Activated CD4-positive, alpha-beta T cell treated with anti-CD3 and anti-CD28 coated beads, Interleukin-2, amount 10 ng/mL, durations not matched to agents 7 days and 5 days (primary cell): ENCODE data around the gene FOXC1. TPM values are rescaled to one million over a fixed set of nuclear protein-coding genes. Genes with fewer than 3 reads are reported as not detected.
A peak's percentile ranks its signal among the peaks of the same experiment; 100 is the strongest.

Experiments
- CTCF ChIA-PET: fragments of 350-600 bp; sonication (Branson Sonifier 250); formaldehyde crosslinking; loops from one replicate; lab custom pipeline; 2021; ENCODE audit warnings: antibody characterized with exemption; lab: Charles Lee
- POLR2A ChIA-PET: fragments of 350-600 bp; sonication (Branson Sonifier 250); formaldehyde crosslinking; loops from one replicate; lab custom pipeline; 2021; ENCODE audit warnings: antibody characterized with exemption; lab: Charles Lee
- DNase-seq: peaks from one replicate; pipeline ENCODE4 v3.0.0-alpha.2; 2020
- H3K27ac Mint-ChIP-seq: one replicate; pipeline ENCODE4 v1.8.0; 2021; ENCODE audit warnings: mild to moderate bottlenecking, moderate library complexity, mixed read lengths
- H3K27me3 Mint-ChIP-seq: one replicate; pipeline ENCODE4 v1.8.0; 2021; ENCODE audit warnings: mixed read lengths
- H3K36me3 Mint-ChIP-seq: one replicate; pipeline ENCODE4 v1.8.0; 2021; ENCODE audit warnings: low read depth, mixed read lengths
- H3K4me1 Mint-ChIP-seq: one replicate; pipeline ENCODE4 v1.8.0; 2021; ENCODE audit warnings: mixed read lengths
- H3K4me3 Mint-ChIP-seq: one replicate; pipeline ENCODE4 v1.8.0; 2021; ENCODE audit warnings: mild to moderate bottlenecking, moderate library complexity, mixed read lengths
- H3K9me3 Mint-ChIP-seq: one replicate; pipeline ENCODE4 v1.8.0; 2021; ENCODE audit warnings: mixed read lengths
- total RNA-seq, 2 experiments: library from RNA; stranded (reverse); gene quantifications; one replicate each; pipeline ENCODE4 v1.2.3, GENCODE V29; 2021

The FOXC1 gene
- total RNA-seq, 2 experiments from 2014 or later, result not detected

DNA sequence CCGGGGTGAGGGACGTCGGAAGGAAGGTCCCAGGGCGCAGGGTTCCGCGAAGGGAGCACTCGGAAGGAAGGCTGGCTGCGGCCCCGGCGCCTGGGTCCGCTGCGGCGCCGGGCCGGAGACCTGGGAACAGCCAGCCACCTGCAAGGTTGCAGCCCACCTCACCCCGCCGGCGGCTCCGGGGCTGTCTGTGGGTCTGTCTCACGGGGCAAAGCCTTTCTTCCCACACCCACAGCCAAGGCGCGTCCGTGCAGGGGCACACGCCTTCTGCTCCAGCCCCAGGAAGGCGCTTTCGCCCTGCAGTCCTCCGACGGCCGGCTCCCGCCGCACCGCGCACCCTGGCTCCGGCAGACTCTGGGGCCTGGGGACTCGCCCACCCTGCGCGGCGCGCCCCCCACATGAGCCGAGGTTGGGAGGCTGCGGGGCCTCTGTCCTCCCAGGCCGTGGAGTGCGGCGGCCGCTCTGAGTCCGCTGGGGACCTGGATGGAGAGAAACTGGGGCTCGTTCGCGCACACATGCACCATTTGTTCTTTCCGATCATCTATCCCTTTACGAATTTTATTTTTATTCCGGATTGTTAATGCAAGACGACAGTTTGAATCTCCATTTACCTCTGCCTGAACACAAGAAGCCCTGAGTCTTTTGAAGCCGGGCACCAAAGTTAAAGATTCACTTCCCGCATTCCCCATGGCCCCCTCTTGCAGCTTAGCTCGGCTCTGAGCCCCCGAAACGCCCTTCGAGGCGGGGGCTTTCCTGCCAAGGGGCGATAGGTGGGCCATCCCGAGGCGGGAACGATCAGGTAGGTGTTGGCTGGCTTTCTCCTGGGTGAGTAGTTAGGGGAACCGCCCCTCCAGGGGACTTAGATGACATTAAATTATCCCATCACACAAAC, 4.5 kb upstream of the FOXC1 start:
- Mint-ChIP-seq H3K27ac (peak overlapping the region; percentile 46), H3K36me3 (peaks cover 4% of the 10 kb centered on the region), H3K9me3 (no peaks in the 10 kb centered on the region), H3K4me3 (no peak overlapping the region), H3K4me1 (peaks cover 26% of the 10 kb centered on the region), H3K27me3 (peaks cover 71% of the 10 kb centered on the region)
- POLR2A ChIA-PET, result no interaction called here
- DNase-seq, result no peak
- CTCF ChIA-PET, result interaction anchor here (0.6 to 1.0 kb wide), 3 partner anchors 12 to 13 kb away, joined by 3 to 4 read pairs (median 3); no protein-coding TSS in a partner anchor

DNA sequence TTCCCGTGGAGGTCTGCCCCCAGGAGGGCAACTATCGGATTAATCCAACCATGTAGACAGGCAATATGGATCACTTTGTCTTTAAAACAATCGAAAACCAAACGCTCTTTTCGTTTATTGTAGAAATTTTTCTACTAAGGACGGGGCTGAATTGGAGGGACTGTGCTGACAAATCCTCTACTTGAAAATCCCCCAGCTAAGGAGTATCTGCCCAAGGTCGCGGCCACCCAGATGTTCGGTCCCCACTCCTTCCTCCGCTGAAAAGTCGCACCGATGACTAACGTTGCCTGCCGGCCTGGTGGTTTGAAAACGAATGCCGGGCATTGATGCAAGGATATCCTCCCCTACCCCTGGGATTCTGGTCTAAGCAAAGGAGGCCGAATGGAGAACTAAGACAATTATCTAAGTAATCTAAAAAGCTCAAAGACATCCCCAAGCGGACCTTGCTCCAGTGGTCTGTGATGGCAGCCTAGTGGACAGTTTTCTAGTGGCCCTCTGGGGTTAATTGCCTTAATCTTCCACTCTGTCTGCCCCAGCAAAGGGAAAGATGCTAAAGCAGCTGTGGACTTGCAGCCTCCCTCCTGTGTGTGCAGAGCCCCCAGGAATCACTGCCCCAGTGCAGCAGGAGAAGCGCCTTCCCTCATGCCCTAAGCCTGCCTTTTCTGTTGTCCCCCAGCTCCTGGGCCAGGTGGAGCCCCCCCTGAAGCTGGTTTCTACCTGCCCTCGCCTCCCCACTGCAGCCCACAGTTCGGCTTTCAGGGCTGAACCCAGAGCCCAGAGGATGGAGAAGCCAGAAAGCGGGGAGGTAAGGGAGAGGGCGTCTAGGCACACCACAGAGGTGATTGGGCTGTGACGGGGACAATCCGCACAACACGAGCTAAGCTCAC, 3.6 kb upstream of the FOXC1 start:
- POLR2A ChIA-PET, result no interaction called here
- Mint-ChIP-seq H3K4me3 (no peak overlapping the region), H3K4me1 (peaks cover 30% of the 10 kb centered on the region), H3K9me3 (no peaks in the 10 kb centered on the region), H3K36me3 (peaks cover 4% of the 10 kb centered on the region), H3K27ac (no peak overlapping the region), H3K27me3 (peaks cover 66% of the 10 kb centered on the region)
- no peak for DNase-seq
- CTCF ChIA-PET, result interaction anchor here (1.0 to 2.9 kb wide), 3 partner anchors 9 to 11 kb away, joined by 3 to 10 read pairs (median 5); no protein-coding TSS in a partner anchor

DNA sequence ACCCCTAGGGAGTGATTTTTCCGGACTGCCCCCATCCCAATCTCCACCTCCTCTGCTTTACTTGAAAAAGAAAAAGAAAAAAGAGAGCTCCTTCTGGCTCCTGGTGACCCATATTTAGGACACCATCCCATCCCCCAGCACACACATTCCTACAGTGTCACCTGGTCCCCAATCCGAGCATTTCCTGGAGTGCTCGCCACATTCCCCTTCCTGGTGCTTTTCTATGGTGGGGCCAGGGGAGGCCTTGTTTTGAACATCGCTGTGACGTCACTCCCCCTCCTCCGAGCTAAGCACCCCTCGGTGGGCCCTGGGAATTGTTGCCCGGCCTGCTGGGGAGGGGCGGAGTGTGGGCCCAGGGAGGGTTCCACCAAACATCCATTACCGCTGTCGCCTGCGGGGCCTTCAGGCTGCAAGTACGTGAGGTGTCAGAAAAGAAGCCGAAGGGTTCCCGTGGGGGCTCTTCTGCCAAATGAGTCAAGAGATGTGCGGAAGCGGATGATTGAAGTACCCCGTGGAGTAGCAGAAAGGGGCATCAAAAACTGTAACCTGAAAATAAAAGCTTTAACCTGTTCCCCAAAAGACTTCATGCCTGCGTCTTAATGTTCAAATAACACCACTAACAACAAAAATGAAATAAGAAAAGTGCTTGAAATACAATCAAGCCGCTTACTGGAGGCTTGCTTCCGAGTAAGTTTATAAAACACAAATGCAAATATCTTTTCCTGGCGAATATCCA, 2.8 kb upstream of the FOXC1 start:
- H3K4me3 Mint-ChIP-seq, result peak overlapping the region; percentile 15
- H3K27me3 Mint-ChIP-seq, result peaks cover 63% of the 10 kb centered on the region
- peak overlapping the region; percentile 76 for H3K27ac Mint-ChIP-seq
- H3K36me3 Mint-ChIP-seq, result peaks cover 4% of the 10 kb centered on the region
- no peaks in the 10 kb centered on the region for H3K9me3 Mint-ChIP-seq
- DNase-seq, result no peak
- POLR2A ChIA-PET, result no interaction called here
- peaks cover 32% of the 10 kb centered on the region for H3K4me1 Mint-ChIP-seq
- CTCF ChIA-PET, result interaction anchor here (0.7 to 2.9 kb wide), 5 partner anchors 8 to 497 kb away, joined by 3 to 10 read pairs (median 5); no protein-coding TSS in a partner anchor

DNA sequence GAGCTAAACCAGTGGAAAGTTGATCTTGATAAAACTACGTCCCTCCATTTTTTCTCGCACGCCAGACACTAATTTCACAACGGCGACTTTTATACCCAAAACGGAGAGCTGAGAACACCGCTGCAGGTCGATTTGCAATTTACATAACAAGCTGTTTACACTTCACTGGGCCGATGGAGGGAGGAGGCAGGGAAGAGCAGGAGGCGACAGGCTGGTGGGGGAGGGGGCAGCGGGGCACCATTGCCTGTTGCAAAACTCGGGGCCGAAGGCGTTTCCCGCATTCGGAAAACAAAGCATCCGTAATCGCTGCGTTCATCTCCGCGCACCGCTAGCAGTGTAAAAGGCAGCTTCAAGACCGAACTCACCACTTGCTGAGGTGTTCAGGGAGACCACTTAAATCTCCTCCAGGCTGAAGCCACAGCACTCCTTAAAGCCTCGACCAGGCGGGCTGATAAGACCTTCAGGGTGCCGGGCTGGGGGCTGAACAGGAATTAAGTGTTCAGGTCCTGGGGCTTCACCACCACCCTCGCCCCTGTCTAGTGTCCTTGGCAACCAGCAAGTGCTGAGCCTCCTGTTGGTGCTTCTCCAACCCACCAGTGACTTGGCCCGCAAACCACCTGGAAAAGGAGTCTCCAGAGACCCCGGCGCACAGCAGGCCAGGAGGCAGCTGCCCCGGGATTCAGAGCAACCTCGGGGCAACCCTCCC, 2.0 kb upstream of the FOXC1 start:
- no peak for DNase-seq
- Mint-ChIP-seq H3K36me3 (peaks cover 4% of the 10 kb centered on the region), H3K4me1 (peaks cover 37% of the 10 kb centered on the region), H3K27ac (peak overlapping the region; percentile 76), H3K4me3 (peak overlapping the region; percentile 38), H3K9me3 (no peaks in the 10 kb centered on the region), H3K27me3 (peaks cover 63% of the 10 kb centered on the region)
- ChIA-PET CTCF (interaction anchor here (0.7 to 2.9 kb wide), 4 partner anchors 8 to 497 kb away, joined by 3 to 10 read pairs (median 6); no protein-coding TSS in a partner anchor), POLR2A (no interaction called here)

DNA sequence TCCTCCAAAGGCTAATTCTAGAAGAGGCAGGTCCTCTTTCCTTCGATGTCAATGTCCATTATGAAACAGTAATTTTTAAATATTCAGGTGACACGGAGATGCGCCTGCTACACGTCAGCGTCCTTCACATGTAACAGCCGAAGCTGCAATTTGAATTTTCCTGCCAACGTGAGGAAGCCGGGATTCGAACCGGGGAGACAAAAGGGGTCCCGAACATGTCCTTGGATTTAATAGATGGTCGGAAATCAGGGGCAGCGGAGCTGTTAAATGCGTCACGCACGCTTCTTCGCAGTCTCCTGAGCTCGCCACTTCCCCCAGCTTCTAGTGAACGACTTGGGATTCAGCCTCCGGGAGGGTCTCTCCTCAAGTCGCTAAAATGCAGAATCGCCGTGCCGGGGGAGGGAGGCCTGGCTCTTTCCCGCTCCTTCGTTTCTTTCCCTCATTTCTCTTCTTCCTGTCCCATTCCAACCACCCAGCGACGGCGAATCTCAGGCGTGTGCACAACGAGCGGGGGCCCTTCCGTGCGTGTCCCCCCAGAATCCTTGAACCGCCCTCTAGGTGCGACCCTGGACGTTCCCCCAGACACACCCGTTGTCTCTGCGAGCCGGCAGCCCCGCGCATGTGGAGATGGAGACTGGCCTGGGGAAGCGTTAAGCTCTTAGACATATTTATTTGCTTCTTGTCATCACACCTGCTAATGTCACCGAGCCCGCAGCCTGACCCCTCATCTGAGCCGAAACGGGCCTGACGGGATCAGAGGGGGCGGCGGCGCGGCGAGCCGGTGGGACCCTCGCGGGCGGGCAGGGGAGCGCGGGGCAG, 1.3 kb upstream of the FOXC1 start:
- Mint-ChIP-seq H3K27me3 (peaks cover 63% of the 10 kb centered on the region), H3K27ac (no peak overlapping the region), H3K36me3 (peaks cover 4% of the 10 kb centered on the region), H3K9me3 (no peaks in the 10 kb centered on the region), H3K4me1 (peaks cover 38% of the 10 kb centered on the region), H3K4me3 (peak overlapping the region; percentile 38)
- ChIA-PET POLR2A (no interaction called here), CTCF (interaction anchor here (1.7 to 2.9 kb wide), 2 partner anchors 12 to 496 kb away, joined by 6 to 10 read pairs; no protein-coding TSS in a partner anchor)
- DNase-seq, result no peak

DNA sequence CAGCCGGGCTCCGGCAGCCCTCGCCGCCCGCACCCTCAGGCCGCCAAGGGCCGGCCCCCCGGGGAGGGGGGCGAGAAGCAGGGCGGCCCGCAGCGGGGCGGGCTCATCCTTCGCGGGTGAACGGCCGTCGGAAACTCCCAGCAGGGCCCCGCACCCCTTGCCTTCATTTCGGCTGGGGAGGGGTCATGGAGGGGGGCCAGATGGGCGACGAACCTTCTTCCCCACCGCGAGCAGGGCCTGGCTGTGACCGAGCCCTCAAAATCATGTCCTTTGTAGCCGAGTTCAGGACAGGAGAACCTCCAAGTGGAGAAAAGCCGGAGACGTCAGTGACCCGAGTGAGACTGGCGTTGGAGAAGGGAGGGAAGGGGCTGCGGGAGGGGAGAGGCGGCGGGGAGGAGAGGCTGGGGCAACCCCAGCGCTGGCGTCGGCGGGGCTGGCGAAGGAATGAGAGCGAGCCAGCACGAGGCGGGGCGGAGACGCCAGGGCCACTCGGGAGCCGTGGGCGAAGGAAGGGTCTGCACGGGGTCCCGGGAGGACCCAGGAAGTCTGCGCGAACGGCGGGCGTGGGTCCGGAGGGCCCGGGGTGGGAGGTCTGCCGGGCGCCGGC, 571 bp upstream of the FOXC1 start:
- Mint-ChIP-seq H3K4me3 (peak overlapping the region; percentile 63), H3K4me1 (peaks cover 42% of the 10 kb centered on the region), H3K27ac (peak overlapping the region; percentile 60), H3K27me3 (peaks cover 63% of the 10 kb centered on the region), H3K9me3 (no peaks in the 10 kb centered on the region), H3K36me3 (peaks cover 4% of the 10 kb centered on the region)
- POLR2A ChIA-PET, result no interaction called here
- no peak for DNase-seq
- CTCF ChIA-PET, result no interaction called here

DNA sequence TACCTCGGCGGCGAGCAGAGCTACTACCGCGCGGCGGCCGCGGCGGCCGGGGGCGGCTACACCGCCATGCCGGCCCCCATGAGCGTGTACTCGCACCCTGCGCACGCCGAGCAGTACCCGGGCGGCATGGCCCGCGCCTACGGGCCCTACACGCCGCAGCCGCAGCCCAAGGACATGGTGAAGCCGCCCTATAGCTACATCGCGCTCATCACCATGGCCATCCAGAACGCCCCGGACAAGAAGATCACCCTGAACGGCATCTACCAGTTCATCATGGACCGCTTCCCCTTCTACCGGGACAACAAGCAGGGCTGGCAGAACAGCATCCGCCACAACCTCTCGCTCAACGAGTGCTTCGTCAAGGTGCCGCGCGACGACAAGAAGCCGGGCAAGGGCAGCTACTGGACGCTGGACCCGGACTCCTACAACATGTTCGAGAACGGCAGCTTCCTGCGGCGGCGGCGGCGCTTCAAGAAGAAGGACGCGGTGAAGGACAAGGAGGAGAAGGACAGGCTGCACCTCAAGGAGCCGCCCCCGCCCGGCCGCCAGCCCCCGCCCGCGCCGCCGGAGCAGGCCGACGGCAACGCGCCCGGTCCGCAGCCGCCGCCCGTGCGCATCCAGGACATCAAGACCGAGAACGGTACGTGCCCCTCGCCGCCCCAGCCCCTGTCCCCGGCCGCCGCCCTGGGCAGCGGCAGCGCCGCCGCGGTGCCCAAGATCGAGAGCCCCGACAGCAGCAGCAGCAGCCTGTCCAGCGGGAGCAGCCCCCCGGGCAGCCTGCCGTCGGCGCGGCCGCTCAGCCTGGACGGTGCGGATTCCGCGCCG, 994 bp downstream of the FOXC1 start:
- H3K27ac Mint-ChIP-seq, result peak overlapping the region; percentile 54
- ChIA-PET CTCF (interaction anchor here (1.2 to 2.0 kb wide), 2 partner anchors 14 to 518 kb away, joined by 3 to 6 read pairs; no protein-coding TSS in a partner anchor), POLR2A (no interaction called here)
- peaks cover 37% of the 10 kb centered on the region for H3K4me1 Mint-ChIP-seq
- H3K4me3 Mint-ChIP-seq, result peak overlapping the region; percentile 59
- no peak for DNase-seq
- no peaks in the 10 kb centered on the region for H3K9me3 Mint-ChIP-seq
- peaks cover 63% of the 10 kb centered on the region for H3K27me3 Mint-ChIP-seq
- peaks cover 4% of the 10 kb centered on the region for H3K36me3 Mint-ChIP-seq

DNA sequence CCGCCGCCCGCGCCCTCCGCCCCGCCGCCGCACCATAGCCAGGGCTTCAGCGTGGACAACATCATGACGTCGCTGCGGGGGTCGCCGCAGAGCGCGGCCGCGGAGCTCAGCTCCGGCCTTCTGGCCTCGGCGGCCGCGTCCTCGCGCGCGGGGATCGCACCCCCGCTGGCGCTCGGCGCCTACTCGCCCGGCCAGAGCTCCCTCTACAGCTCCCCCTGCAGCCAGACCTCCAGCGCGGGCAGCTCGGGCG, 1.5 kb downstream of the FOXC1 start:
- ChIA-PET POLR2A (no interaction called here), CTCF (interaction anchor here (2.0 kb wide), 1 partner anchor 15 kb away, joined by 6 read pairs; no protein-coding TSS in a partner anchor)
- H3K9me3 Mint-ChIP-seq, result no peaks in the 10 kb centered on the region
- no peak overlapping the region for H3K27ac Mint-ChIP-seq
- no peak overlapping the region for H3K4me3 Mint-ChIP-seq
- H3K4me1 Mint-ChIP-seq, result peaks cover 34% of the 10 kb centered on the region
- no peak for DNase-seq
- peaks cover 63% of the 10 kb centered on the region for H3K27me3 Mint-ChIP-seq
- peaks cover 3% of the 10 kb centered on the region for H3K36me3 Mint-ChIP-seq

DNA sequence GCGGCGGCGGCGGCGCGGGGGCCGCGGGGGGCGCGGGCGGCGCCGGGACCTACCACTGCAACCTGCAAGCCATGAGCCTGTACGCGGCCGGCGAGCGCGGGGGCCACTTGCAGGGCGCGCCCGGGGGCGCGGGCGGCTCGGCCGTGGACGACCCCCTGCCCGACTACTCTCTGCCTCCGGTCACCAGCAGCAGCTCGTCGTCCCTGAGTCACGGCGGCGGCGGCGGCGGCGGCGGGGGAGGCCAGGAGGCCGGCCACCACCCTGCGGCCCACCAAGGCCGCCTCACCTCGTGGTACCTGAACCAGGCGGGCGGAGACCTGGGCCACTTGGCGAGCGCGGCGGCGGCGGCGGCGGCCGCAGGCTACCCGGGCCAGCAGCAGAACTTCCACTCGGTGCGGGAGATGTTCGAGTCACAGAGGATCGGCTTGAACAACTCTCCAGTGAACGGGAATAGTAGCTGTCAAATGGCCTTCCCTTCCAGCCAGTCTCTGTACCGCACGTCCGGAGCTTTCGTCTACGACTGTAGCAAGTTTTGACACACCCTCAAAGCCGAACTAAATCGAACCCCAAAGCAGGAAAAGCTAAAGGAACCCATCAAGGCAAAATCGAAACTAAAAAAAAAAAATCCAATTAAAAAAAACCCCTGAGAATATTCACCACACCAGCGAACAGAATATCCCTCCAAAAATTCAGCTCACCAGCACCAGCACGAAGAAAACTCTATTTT, 2.0 kb downstream of the FOXC1 start:
- Mint-ChIP-seq H3K36me3 (peaks cover 3% of the 10 kb centered on the region), H3K9me3 (no peaks in the 10 kb centered on the region), H3K27ac (peak overlapping the region; percentile 82), H3K4me3 (peak overlapping the region; percentile 64), H3K27me3 (peaks cover 62% of the 10 kb centered on the region), H3K4me1 (peaks cover 34% of the 10 kb centered on the region)
- ChIA-PET CTCF (interaction anchor here (2.0 kb wide), 1 partner anchor 15 kb away, joined by 6 read pairs; no protein-coding TSS in a partner anchor), POLR2A (no interaction called here)
- no peak for DNase-seq
